AG08395 (cell line): ENCODE data around the gene GLRA2.
"Not testable (repeated sequence)": the region's sequence is repeated elsewhere in the genome, so short reads cannot be mapped to it uniquely, and the experiment has no call there.

Experiments used
- DNase-seq: peaks from one replicate; pipeline ENCODE4 v3.0.0; 2012; ENCODE audit warnings: mixed read lengths, low spot score

GLRA2 gene

GRCh38 chrX:14591976-14592375 lies 62.6 kb downstream of the GLRA2 start:
- peak; percentile 48 for DNase-seq

- DNase-seq, result no peak
Measured at GRCh38 chrX:14594521-14594920, 65.2 kb downstream of the GLRA2 start.

DNA sequence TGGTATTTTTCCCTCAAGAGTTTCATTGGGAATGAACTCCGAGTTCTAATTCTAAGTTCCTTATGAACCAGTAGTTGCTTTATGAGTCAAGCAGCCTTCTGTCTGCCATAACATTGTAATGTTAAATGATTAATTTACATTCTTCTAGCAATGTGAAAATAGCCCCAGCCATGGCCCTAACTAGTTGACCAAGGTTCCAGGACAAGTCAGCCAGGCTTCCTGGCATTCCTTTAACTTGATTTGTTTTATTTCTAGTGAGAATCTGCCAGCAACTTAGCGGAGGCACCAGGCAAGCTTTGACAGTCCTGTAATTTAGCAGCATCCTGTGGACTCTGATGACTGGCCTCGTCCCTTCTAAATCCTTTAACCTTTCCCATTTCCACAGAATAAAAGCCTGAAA lies 69.0 kb downstream of the GLRA2 start:
- DNase-seq, result peak; percentile 35

DNA sequence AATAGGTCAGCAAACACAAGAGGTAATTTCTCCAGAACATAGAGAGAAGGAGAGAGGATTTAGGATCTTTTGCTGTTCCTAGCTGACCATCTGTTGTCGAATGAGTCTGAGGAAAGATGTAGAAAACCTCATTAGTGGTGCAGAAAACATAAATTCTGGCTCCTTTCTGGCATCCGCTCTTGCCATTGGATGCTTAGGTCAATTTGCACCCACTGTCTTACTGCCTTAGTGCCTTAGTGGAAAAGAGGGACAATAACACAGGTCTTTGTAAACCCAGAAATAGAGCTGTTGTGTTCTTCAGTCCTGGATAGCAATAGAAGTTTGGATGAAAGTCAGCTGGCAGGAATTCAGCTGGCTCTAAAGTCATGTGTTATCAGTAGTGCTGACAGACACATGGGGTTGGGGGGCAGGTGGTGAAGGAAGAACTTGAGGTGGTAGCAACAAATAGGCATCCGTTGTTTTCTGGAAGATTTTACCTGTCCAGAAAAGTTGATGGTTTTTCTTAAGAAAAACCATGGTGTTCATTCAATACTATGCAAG lies 78.2 kb downstream of the GLRA2 start:
- no peak for DNase-seq

- not testable (repeated sequence) for DNase-seq
Measured at GRCh38 chrX:14612450-14612849, 83.1 kb downstream of the GLRA2 start.

- DNase-seq, result no peak
Measured at GRCh38 chrX:14616301-14616700, 87.0 kb downstream of the GLRA2 start.

DNA sequence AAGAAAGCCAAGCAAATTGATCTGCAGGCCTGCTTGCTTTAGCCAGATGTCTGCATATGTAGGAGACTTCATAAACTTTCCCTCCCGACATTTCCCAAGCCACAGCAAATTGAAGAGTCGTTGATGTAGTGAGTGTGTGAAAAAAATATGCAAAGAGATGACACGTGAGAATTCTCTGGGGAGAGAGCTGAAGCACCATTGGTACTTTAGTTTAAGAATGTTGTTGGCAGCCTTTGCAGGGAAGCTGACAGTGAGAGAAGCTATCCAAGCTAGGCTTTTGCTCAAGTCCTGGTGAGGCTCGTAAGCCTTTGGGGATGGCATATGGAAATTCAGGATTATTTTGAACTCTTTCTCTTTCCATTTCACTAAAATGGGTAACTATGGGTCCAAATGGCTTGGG lies 87.5 kb downstream of the GLRA2 start:
- DNase-seq, result peak; percentile 62

DNA sequence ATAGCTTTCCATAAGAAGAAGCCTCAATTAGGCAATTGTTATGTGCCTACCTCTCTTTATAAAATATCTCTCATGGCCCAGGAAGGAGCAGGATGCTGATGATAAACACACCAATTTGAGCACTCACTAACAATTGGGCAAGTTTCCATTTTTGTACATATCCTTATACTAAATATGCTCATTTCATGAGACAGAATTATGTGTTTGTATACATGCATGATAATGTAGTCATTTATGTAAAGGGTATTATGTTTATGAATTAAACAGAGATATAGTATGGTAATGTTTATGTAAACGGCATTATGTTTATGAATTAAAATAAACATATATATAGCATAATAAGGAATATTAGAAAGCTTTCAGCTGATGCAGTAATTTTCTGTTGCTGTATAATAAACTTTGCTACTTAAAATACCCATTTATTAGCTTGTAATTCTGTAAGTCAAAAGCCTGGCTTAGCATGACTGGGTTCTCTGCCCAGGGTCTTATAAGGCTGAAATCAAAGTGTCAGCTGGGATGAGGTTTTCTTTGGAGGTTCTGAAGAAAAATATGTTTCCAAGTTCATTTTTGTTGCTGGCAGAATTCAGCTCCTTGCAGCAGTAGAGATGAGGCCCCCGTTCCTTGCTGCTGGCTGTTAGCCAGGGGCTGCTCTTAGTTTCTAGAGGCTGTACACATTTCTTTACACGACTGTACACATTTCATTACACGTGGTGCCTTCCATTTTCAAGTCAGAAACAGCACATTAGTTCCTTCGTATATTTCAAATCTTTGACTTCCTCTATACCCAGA lies 89.0 kb downstream of the GLRA2 start:
- no peak for DNase-seq

DNA sequence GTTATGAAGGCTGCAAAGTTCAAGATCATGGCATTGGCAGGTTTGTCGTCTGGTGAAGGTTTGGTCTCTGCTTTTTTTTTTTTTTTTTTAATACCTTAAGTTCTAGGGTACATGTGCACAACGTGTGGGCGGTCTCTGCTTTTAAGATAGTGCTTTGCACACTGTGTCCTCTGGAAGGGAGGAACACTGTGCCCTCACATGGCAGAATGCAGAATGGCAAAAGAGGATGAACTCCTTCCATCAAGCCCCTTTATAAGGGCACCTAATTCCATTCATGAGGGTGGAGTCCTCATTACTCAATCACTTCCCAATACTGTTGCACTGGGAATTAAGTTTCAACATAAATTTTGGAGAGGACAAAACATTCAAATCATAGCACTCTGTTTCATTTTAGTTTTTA lies 101.4 kb downstream of the GLRA2 start:
- no peak for DNase-seq

DNA sequence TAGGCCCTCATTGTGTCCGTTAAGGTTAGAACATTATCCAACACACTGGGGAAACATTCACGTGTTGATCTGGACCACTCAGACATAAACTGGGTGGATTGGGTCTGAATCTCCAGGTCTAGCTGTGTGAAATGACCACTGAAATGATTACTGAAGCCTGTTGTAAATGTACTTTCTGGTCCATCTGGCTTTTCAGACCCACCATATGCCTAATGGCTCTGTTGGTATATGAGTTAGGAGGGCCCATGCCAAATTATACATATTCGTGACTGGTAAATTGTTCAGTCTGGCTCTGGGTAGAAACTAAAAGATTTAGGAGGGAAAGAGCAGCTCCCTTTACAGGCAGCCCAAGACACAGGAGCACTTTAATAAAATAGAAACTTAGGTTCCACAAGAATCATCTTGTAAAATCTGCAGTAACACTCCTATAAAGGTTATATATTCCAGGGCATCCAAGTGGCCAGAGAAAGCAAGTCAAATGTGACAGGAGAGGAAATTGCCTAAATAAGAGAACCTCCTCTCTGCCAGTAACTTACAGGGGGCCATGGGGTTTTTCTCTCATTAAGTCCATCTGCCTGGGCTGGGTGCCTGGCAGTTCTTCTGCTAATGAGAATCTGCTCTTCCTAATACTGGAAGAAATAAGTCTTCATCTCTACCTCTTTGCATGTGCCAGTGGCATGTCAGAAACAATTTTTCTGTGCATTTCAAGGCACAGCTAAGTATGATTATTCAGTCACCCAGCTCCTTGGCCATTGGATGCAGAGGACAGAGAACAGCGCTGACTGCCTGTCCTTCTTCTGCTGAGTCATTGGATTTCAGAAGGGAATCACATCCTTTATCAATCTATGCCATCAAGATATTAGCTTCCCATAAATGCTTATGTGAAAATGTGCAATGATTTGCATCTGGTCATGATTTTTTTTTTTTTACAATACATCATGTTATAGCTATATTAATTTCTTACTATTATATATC lies 112.6 kb downstream of the GLRA2 start:
- no peak for DNase-seq

GRCh38 chrX:14660970-14661369 lies 131.6 kb downstream of the GLRA2 start:
- no peak for DNase-seq

- DNase-seq, result no peak
Measured at GRCh38 chrX:14670819-14671218, 141.5 kb downstream of the GLRA2 start.

DNA sequence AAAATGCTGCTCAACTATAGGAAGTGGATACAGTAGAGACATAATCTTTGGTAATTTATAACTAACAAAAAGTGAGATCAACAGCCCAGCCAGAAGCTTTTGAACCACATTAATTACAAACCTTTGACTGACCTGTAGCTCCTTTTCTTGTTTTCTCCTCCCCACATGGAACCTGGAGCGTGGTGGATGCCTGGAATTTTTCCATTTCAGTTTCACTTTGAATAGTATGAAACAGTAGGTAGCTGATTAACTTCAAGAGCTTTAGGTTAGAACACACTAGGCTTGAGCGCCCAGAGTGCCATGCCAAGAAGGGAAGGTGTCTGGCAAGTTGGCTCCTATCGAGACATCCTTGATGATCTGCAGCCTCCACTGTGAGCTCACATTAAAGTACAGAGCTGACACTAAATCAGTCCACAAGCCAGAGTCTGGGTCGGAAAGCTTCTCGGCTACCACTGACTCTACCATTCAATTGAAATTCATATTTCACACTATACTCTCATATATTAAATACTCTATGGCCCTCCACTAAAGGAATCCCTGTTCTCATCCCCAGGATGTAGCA lies 143.4 kb downstream of the GLRA2 start:
- DNase-seq, result no peak

DNA sequence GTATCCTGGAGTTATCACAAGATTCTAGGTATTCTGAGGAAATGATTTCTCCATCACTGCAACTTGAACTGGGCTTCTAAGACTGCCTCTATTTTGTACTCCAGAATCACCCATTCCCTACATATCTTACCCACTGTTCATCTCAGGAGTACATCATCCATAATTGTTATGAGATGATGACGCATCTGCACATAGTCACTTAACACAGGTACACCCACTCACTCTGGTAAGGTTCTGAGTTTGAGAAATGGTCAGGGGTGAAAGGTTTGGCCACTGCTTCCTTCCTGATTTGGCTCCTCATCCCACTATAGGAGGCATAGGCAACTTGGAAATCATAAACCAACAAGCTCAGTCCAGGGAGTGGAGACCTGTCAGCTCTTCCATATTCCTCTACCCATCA lies 143.9 kb downstream of the GLRA2 start:
- DNase-seq, result no peak

DNA sequence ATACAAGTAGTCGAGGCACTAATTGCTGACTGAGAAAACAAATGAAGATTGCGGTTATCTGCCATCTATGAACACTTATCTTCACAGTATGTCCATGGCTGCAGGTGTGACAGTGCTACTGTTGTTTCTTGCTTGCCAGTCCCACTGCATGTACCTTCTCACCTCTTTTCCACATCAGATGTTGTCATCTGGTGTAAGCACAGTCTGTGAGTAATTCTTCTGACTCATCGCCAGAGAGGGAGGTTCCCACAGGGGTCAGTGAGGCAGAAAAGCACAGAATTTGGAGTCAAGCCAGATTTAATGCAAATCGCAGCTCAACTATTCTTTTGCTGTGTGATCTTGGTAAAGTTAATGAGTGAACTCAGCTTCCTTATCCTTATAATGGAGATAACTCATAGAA lies 144.4 kb downstream of the GLRA2 start:
- peak; percentile 67 for DNase-seq

DNA sequence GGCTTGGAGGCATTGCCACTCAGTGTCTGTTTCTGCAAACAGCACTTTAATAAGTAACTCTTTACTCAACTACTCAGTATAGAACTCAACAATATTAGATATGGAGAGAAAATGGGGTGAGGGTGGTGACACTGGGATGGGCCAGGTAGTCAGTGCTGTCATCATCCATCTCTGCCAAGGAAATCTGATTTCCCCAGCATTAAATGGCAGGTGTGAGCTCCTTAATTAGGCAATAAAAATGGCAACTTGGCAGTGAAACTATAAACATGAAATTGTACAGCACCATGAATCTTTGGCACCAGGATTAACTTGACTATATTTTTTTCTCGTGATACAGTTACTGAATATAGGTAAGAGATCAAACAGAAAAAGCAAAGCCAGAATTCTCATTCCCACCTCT lies 146.2 kb downstream of the GLRA2 start:
- no peak for DNase-seq

- no peak for DNase-seq
Measured at GRCh38 chrX:14676431-14676830, 147.1 kb downstream of the GLRA2 start.

GRCh38 chrX:14688331-14688730 lies 159.0 kb downstream of the GLRA2 start:
- DNase-seq, result not testable (repeated sequence)

- DNase-seq, result no peak
Measured at GRCh38 chrX:14690553-14690952, 161.2 kb downstream of the GLRA2 start.

DNA sequence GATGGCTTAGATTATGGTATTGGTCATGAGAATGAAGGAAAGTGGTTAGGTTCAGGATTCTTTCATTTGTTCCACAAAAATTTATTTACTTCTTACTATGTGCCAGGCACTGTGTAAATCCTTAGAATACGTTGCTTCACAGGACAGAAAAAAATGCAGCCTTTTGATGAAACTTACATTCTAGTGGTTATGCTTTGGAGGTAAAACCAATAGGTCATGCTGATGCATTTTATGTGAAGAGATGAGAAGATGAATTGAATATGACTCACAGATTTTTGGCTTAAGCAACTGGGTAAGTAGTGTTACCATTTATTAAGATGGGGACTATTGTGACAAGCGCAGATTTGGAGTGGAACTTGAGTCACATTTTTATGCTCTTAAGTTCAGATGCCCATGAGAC lies 165.3 kb downstream of the GLRA2 start:
- DNase-seq, result peak; percentile 37

GRCh38 chrX:14697451-14697850 lies 168.1 kb downstream of the GLRA2 start:
- peak; percentile 4 for DNase-seq

GRCh38 chrX:14698790-14699189 lies 169.5 kb downstream of the GLRA2 start:
- no peak for DNase-seq
